Inflammatory macrophage treated with lipopolysaccharide for 1 hour (primary cell): ENCODE results near the gene BTBD9.
A peak's percentile ranks its signal among the peaks of the same experiment; 100 is the strongest.
"Not testable (repeated sequence)": the region's sequence is repeated elsewhere in the genome, so short reads cannot be mapped to it uniquely, and the experiment has no call there.

Experiments used
- DNase-seq, 2 donors: peaks; one replicate each; pipeline ENCODE4 v3.0.0-alpha.2; 2020 to 2022

Gene BTBD9

GRCh38 chr6:38370653-38371601 lies 268.8 kb downstream of the BTBD9 start:
- DNase-seq: no peak

- no peak for DNase-seq
Measured at GRCh38 chr6:38367231-38367630, 272.5 kb downstream of the BTBD9 start.

GRCh38 chr6:38366234-38366633 lies 273.5 kb downstream of the BTBD9 start:
- no peak for DNase-seq

- DNase-seq: no peak
Measured at GRCh38 chr6:38364775-38365174, 275.0 kb downstream of the BTBD9 start.

- DNase-seq: no peak
Measured at GRCh38 chr6:38364127-38364526, 275.6 kb downstream of the BTBD9 start.

GRCh38 chr6:38355519-38355918 lies 284.2 kb downstream of the BTBD9 start:
- DNase-seq: no peak

GRCh38 chr6:38354905-38355304 lies 284.8 kb downstream of the BTBD9 start:
- DNase-seq: no peak

- DNase-seq: peak; percentile 13 to 30
Measured at GRCh38 chr6:38354037-38354381, 285.7 kb downstream of the BTBD9 start.

GRCh38 chr6:38353310-38354036 lies 286.3 kb downstream of the BTBD9 start:
- DNase-seq: no peak

- DNase-seq: no peak
Measured at GRCh38 chr6:38352636-38353035, 287.1 kb downstream of the BTBD9 start.

GRCh38 chr6:38350942-38351341 lies 288.8 kb downstream of the BTBD9 start:
- DNase-seq: no peak

- DNase-seq: no peak
Measured at GRCh38 chr6:38350220-38350619, 289.5 kb downstream of the BTBD9 start.

- no peak for DNase-seq
Measured at GRCh38 chr6:38349795-38350194, 289.9 kb downstream of the BTBD9 start.

GRCh38 chr6:38349221-38349620 lies 290.5 kb downstream of the BTBD9 start:
- DNase-seq: no peak

- no peak for DNase-seq
Measured at GRCh38 chr6:38348371-38348770, 291.4 kb downstream of the BTBD9 start.

- not testable (repeated sequence) for DNase-seq
Measured at GRCh38 chr6:38347829-38348228, 291.9 kb downstream of the BTBD9 start.

GRCh38 chr6:38346291-38347079 lies 293.2 kb downstream of the BTBD9 start:
- no peak for DNase-seq

- no peak for DNase-seq
Measured at GRCh38 chr6:38345586-38345985, 294.1 kb downstream of the BTBD9 start.

GRCh38 chr6:38341496-38341895 lies 298.2 kb downstream of the BTBD9 start:
- DNase-seq: no peak

- DNase-seq: no peak
Measured at GRCh38 chr6:38339914-38340313, 299.8 kb downstream of the BTBD9 start.

GRCh38 chr6:38337819-38338465 lies 301.8 kb downstream of the BTBD9 start:
- no peak for DNase-seq

- no peak for DNase-seq
Measured at GRCh38 chr6:38336922-38337321, 302.8 kb downstream of the BTBD9 start.

GRCh38 chr6:38326837-38327236 lies 312.9 kb downstream of the BTBD9 start:
- DNase-seq: no peak
